Activated gamma-delta T cell treated with anti-CD3 and anti-CD28 coated beads, Interleukin-2, amount 50 U/mL, for 16 hours (primary cell): ENCODE data around the gene EMILIN2.

Experiments used
- DNase-seq: peaks from one replicate; pipeline ENCODE4 v3.0.0-alpha.2; 2020; ENCODE audit warnings: low read depth

EMILIN2 gene

DNA sequence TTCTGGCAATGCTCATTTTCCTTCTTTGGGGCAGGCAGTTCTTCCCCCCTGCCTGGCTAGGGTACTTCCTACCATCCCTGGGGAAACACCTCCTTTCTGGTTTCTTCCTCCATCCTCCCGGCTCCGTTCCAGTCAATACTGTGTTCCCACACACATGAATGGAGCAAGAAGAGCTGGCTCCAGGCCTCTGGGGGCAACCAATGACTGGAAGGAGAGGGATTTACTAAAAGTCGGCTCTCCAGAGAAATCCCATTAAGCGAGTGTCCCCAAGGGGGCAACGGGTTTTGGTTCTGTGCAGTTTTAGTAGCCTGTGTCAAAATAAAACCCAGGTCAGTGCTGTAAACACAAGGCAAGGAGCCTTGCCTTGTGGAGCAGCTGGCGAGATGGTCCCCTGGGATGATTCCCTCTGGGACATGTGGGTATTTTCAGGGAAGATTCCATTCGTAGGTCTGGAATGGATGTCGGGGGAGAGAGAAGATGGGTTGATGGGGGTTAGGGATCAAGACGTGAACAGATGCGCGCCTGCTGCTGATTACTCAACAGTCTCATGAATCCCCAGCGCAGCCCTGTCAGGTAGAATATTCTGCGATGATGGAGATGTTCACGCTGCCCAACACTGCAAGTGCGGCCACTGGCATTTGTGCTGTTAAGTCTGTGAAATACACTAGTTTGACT, 32.0 kb downstream of the EMILIN2 start:
- DNase-seq: no peak

DNA sequence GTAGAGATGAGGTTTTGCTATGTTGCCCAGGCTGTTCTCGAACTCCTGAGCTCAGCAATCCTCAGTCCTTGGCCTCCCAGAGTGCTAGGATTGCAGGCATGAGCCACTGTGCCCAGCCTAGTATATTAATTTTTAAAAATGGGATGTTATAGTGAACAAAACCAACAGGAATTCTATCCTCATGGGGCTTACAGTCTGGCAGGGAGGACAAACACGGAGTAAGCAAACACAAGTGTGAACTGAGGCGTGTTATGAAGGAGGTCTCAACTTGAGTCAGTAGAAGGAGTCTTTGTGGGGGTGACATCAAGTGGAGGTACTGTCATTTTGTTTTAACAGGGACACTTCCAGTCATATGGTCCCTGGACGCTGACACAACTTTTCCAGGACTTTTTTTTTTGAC, 33.1 kb downstream of the EMILIN2 start:
- DNase-seq: no peak

DNA sequence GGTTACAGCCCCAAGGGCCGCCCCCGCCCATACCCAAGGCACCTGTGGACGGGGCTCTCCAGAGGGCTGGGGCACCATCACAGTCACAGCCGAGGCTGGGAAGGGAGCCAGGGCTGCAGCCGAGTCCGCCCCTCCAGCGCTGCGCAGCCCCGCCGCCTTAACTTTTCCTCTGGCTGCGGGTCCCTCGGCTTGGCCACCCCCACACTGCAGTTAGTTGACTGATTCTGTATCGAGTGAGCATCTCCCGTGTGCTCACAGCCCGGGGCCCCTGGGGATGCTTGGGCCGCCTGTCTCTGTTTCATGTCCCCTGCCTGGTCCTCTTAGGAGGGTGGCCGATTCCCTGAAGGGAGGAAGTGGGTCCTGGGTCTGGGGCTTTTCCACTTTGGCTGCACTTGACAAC, 33.7 kb downstream of the EMILIN2 start:
- DNase-seq: no peak

DNA sequence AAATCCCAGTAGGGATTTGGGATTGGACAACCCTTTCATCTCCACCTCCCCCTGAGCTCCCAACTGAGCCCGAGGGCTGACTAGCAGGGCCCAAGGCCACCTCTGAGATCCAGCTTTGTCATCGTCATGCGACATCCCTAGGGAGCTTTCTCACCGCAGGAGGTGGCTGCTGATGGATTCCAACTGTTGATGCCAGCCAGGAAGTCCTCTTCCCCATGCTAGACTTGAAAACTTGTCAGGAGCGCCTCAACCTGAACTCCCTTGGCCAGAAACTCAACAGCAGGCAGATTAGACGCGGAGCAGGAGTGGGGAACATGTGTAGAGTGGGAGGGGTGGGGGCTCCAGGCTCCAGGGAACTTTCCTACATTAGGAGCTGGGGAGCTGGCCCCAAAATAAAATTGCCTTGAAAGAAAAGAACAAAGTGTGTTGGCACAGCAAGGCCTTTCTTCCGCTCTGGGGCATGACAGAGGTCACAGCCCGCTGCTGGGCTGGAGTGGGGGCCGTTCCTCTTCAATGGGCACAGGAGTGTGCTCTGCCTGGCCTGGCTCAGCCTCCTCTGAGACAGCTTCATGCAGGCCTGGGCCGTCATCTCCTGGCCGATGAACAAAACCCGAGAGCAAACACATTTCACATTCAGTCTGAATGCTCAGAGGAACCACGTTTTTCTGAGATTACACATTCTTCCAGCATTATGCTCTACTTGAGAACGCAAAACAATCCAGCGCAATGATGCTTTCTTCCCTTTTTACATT, 34.5 kb downstream of the EMILIN2 start:
- no peak for DNase-seq

DNA sequence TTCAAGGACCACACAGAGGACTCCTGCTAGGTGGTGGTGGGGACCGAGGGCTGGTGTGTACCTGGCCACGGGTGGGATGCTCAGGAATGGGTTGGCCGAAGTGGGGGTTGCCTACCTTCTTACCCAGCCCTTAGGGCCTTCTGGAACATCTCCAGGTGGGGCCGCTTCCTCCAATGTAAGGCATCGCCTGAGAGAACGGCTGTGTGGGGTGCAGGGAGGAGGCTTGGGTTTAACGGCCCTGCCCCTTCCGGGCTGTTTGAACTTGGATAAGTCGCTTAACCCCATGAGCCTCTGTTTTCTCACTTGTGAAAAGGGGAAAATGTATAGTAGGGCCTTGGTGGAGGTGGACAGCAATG, 35.0 kb downstream of the EMILIN2 start:
- DNase-seq: no peak

DNA sequence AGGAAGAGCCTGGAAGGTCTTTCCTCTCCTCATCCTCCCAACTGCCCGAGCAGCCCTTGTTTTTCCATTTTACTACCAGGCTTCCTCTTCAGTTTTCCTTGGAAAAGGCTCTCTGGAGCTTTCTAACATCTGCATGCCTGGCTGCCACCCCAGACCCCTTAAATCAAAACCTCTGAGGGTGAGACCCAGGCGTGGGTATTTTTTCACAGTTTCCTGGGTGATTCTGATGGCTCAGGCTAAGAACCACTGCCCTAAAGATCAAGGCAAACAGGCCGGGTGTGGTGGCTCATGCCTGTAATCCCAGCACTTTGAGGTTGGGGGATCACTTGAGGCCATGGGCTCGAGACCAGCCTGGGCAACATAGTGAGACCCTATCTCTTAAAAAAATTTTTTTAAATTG, 35.4 kb downstream of the EMILIN2 start:
- no peak for DNase-seq

DNA sequence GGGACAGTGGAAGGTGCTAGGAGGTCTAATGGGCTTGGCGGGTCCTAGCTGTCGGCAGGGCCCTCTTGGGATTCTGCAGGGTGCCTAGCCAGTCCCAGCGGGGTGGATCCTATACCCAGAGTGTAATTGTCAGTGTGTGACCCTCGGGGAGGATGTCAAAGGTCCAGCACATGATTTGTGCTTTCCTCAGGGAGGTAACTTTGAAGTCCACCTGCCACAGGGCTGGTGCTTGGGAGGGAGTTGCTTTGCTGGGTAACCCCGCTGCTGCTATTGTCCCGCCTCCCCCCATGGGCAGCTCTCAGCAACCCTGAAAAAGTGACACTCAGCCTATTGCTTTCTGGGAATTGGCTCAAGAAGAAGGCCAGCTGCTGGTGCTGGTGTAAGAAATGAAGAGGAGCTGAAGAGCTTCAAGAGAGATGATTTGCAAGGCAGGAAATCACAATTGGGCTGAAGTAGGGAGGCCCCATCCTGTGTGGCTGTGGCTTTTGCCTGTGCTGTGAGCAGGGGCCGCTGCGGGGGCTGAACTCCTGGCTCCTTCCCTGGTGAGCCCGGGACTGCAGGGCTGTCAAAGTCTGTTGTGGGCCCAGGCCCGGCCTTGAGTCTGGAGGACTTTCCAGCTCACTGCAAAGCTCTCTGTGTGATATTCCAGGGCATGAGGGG, 36.4 kb downstream of the EMILIN2 start:
- DNase-seq: no peak

DNA sequence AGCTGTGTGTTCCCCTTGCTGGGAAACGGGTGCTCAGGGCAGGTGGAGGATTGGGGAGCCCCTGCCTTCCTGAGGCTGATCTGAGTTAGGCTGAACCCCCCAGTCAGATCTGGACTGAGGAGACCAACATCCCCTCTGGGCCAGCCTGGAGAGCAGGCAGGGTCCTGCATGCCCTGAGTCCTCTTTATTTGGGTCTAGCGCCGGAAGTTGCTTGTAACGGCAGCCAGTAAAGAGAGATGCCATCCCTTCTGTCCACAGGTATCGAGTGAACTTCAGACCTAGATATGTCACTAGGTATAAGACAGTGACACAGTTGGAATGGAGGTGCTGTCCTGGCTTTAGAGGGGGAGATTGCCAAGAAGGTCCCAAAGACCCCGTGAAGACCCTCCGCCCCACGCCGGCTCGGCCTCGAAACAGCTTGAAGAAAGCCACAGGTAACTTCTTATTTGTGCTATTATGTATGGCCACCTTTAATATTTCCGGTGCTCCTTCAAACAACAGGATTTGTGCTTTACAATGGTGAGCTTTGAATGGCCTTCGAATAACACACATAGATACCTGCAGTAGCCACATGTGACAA, 38.0 kb downstream of the EMILIN2 start:
- DNase-seq: no peak

DNA sequence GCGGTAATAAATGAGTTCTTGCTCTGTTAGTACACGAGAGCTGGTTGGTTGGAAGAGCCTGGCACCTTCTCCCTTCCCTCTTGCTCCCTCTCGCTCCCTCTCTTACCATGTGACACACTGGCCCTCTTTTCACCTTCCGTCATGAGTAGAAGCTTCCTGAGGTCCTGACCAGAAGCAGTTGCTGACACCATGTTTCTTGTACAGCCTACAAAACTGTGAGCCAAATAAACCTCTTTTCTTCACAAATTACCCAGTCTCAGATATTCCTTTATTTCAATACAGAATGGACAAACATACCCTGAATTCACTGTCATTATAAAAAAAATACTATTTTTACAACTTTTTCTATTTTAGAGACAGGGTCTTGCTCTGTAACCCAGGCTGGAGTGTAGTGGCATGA, 40.7 kb downstream of the EMILIN2 start:
- no peak for DNase-seq

DNA sequence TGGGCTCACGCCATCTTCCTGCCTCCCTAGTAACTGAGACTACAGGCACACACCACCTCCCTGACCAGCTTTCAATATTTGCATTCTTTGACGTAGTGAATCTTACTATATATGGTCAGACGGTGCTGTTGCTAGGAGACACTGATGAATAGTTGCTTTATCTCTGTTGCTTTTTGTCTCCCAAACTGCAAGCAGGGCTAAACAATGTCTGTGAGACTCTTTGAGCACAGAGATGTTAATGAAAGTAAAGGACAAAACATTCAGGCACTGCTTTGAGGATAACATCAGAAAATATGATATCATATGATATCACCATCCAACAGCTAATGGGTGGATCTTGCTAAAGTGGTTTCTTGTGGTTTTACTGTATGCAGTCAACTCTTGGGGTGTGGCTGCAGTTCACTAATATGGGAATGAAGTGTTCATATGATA, 43.0 kb downstream of the EMILIN2 start:
- no peak for DNase-seq

DNA sequence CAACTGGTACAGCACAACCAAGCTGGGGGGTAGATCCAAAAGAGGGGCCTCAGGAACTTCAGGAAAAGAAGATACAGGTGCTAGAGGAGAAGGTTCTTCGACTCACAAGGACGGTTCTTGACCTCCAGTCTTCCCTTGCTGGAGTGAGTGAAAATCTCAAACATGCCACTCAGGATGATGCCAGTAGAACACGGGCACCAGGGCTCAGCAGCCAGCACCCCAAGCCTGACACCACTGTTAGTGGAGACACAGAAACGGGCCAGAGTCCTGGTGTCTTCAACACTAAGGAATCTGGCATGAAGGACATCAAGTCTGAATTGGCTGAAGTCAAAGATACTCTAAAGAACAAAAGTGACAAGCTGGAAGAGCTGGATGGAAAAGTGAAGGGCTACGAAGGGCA, 43.8 kb downstream of the EMILIN2 start:
- DNase-seq: no peak

DNA sequence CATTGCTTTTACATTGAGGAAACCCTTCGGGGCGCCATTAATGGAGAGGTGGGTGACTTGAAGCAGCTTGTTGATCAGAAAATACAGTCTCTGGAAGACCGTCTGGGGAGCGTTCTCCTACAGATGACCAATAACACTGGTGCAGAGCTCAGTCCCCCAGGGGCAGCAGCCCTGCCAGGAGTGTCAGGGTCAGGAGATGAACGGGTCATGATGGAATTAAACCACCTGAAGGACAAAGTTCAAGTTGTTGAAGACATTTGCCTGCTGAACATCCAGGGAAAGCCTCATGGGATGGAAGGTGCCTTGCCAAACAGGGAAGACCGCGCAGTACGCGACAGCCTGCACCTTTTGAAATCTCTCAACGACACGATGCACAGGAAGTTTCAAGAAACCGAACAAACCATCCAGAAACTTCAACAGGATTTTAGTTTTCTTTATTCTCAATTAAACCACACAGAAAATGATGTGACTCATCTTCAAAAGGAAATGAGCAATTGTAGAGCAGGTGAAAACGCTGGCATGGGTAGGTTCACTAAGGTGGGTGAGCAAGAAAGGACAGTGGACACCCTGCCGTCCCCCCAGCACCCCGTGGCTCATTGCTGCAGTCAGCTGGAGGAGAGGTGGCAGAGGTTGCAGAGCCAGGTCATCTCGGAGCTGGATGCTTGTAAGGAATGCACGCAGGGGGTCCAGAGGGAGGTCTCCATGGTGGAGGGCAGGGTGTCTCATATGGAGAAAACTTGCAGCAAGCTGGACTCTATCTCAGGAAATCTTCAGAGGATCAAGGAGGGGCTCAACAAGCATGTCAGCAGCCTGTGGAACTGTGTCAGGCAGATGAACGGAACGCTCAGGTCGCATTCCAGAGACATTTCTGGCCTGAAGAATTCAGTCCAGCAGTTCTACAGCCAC, 45.0 kb downstream of the EMILIN2 start:
- DNase-seq: no peak

DNA sequence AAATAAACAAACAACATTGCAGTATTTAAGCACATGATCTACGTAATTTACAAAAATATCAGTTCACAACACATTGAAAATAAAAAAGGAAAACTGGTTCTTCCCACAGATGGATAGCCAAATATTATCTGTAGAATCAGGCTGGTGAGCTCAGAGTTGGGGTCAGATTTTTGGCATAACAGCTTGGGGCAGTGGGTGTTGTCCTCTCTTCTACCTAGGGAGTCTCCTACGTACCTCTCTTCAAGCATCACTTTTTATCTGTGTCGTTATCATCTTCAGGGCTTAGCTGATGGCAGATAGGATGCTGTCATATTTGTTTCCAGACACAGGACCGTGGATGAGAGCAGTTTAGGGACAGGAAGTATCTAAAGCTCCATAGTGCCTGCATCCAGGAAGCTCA, 46.2 kb downstream of the EMILIN2 start:
- DNase-seq: no peak

DNA sequence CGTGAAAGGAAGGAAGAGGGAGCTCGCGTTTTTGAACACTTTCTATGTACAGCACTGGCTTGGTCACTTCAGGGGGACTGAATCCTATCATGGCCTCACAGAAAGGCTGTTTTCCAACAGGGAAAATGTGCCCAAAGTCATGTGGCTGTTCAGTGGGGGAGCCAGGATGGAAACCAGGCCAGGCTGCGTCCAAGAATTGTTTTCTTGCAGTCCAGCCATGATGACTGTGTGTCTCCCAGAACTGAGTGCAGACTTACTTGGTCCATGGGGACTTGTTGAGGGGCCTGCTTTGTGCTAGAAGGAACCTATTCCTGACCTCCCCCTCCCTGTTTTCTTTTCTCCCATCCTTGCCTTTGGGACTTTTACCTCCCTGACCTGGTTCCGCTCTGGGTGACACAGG, 46.9 kb downstream of the EMILIN2 start:
- no peak for DNase-seq

DNA sequence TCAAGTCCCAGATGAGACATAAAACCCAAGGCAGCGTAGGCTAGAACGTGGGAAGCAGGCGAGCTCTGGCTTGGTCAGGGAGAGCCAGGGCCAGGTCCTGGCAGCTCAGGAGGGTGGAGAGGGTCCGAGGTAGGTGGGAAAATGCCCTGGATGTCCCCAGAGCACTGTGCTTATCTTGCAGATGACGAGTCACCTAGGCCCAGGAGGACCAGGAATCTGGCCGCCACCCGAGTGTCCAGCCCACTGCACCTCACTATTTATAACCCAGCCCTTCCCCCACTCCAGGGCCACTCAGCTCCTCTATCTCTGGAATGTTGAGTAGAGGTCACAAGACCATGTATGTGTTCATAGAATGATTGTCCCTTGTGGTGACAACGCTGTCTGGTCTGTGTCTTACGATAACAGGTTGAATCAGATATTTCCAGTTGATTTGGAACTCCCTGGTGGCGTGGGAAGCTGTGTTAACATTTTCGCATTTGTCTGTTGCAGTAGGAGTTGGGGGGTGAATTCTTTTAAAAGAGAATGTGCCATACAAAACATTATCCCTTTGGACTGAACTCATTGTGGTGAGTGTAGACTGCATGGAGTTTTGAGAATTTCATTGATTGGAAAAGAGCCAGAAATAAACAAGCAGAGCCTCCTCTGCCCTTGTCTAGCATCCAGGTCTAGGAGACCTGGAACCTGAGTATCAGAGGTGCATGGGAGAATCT, 47.5 kb downstream of the EMILIN2 start:
- no peak for DNase-seq

DNA sequence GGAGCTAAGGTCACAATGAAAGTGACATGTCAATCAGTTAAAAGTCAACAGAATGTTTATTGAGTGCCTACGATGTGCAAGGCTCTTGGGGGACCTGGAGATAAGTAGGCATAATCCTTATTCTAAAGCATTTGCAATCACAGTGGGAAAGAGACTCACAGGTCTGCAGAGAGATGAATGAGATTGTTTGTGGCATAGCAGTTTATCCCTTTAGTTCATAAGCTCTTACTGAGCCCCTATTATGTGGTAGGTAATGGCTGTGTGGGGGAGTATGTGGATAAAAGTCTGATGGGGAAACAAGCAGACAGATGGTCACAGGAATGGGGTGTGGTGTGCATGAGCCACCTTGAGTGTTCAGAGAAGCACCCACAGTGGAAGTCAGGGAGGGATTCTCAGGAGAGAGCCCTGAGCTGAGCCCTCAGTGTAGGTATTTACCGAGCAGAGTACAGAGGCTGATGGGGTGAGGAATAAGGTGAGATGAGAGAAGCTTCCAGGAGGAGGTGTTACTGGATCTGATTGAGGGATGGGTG, 48.1 kb downstream of the EMILIN2 start:
- DNase-seq: no peak

DNA sequence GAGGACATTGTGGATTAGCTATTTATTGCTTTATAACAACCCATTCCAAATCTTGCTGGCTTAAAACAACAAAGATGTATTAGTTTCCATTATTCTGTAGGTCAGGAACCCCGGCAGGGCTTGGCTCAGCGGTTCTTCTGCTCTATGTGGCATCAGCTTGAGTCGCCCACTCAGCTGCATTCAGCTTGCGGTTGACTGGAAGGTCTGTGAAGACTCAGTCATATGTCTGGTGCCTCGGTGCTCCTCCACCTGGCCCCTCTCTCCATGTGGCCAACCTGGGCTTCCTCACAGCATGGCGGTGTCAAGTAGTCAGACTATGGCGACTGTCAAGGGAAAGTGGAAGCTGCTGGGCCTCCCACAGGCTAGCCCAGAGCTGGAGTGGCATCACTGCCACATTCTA, 48.6 kb downstream of the EMILIN2 start:
- no peak for DNase-seq

DNA sequence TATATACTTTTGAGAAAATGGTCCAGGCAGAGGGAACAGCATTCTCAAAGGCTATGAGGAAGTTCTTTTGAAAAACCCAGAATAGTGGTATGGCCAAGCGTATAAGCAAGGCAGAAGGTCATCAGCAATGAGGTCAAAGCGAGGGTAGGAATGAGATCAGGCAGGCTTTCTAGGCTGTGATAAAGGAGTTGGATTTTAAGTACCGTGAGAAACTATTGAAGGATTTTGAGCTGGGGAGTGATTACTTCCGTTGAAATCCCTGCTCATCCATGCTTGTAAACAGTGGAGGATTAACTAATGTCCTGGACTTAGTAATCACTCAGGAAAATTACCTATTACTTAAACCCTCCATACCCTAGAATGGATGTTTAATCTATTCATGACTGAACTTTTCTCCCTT, 50.2 kb downstream of the EMILIN2 start:
- DNase-seq: no peak

DNA sequence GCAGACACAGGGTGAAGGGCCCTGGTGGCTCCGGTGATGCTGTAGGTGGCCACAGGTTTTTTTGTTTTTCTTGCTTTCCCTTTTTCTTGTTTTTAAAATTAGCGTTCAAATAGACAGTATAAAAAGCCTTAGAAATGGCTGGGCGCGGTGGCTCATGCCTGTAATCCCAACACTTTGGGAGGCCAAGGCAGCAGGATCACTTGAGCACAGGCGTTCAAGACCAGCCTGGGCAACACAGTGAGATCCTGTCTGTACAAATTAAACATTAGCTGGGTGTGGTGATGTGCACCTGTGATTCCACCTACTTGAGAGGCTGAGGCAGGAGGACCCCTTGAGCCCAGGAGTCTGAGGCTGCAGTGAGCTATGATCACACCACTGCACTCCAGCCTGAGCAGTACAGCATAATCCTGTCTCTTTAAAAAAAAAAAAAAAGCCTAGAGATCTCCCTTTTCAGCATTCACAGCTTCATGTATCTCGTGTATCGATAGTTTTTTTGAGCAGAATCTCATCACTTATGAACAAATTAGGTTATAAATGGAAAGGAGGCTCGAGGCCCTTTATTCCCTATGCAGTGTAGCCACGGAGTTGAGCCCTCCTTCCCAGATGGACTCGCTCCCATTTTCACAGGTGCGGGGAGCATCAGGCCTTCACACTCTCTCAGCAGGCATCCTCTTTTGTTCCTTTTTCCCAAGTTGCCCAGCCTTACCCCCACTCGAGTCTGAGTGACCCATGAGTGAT, 50.8 kb downstream of the EMILIN2 start:
- no peak for DNase-seq

DNA sequence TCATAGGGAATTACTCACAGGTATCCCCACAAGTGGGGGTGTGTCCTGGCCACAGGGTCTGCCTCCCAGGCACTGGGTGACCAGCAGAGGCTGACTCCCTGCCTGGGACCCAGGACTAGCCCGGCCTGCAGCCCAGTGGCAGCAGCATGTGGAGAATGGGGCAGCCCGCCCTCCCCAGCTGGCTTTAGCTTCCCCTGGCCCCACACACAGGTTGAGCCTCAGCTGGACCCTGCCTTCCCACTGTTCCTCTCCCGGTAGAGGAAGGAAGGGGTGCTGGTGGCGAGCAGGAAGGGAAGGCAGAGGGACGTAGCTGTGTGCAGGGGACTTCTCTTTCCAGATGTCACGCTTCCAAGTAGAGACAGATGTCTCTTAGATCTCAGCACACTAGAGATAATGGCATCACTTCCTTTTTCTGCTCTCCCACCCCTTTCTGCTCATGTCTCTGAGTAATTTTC, 51.4 kb downstream of the EMILIN2 start:
- DNase-seq: no peak
